Panc1 (cell line): Measurements from ENCODE around the gene PRLHR. TPM values are rescaled to one million over a fixed set of nuclear protein-coding genes. Genes with fewer than 3 reads are reported as not detected.

ENCODE experiments used
- ATAC-seq: fragments of 200-7000 bp; cut with Tn5 transposase; 2 replicates; pipeline ENCODE4 v1.9.1; 2020; ENCODE audit warnings: mild to moderate bottlenecking, moderate library complexity
- BruUV-seq: library from RNA; stranded (reverse); fragments of 400-500 nt; replicated peaks from 2 replicates; lab custom pipeline; 2021; lab: Mats Ljungman, UMichigan
- CTCF ChIA-PET: fragments of 300-600 bp; sonication (Branson Sonifier 250); formaldehyde crosslinking; loops from one replicate; lab custom pipeline; 2022; ENCODE audit warnings: antibody characterized with exemption; lab: Charles Lee
- POLR2A ChIA-PET: fragments of 300-600 bp; sonication (Branson Sonifier 250); formaldehyde crosslinking; loops from one replicate; lab custom pipeline; 2022; ENCODE audit warnings: antibody characterized with exemption; lab: Charles Lee
- DNase-seq: peaks from one replicate; pipeline ENCODE4 v3.0.0-alpha.2; 2010; ENCODE audit warnings: low read depth, low spot score
- H3K27ac ChIP-seq: 2 replicates; pipeline ENCODE4 v1.5.1; 2011; ENCODE audit warnings: mild to moderate bottlenecking, low read length, inconsistent platforms
- H3K27me3 ChIP-seq: fragments of 200-500 bp; sonication (Bioruptor generic); 2 replicates; pipeline ENCODE4 v1.6.0; 2014; ENCODE audit warnings: low read length, inconsistent platforms; ENCODE audit not compliant: control insufficient read depth, insufficient read depth
- H3K36me3 ChIP-seq: fragments of 200-500 bp; sonication (Bioruptor generic); 2 replicates; pipeline ENCODE4 v1.5.1; 2014; ENCODE audit warnings: inconsistent platforms, mild to moderate bottlenecking, low read length, moderate library complexity; ENCODE audit not compliant: control insufficient read depth, insufficient read depth
- H3K4me1 ChIP-seq: 2 replicates; pipeline ENCODE4 v1.5.1; 2011; ENCODE audit warnings: inconsistent platforms, mild to moderate bottlenecking, low read length, moderate library complexity; ENCODE audit not compliant: control insufficient read depth, insufficient read depth
- H3K4me3 ChIP-seq, 2 experiments: 2 replicates each; pipeline ENCODE4 v1.5.1; 2011 to 2012; ENCODE audit warnings: low read depth in 2 of 2, low read length in 2 of 2, mild to moderate bottlenecking in 2 of 2, inconsistent platforms in 1 of 2, moderate library complexity in 1 of 2
- H3K9me3 ChIP-seq: fragments of 200-500 bp; sonication (Bioruptor generic); 2 replicates; pipeline ENCODE4 v1.5.1; 2014; ENCODE audit warnings: low read depth, mild to moderate bottlenecking, inconsistent platforms, low read length, moderate library complexity; ENCODE audit not compliant: control insufficient read depth, insufficient read depth
- CTCF ChIP-seq: fragments of 450-650 bp; IDR thresholded peaks from 2 replicates; pipeline ENCODE4 v1.5.1; 2017; ENCODE audit warnings: mild to moderate bottlenecking
- POLR2AphosphoS5 ChIP-seq: IDR thresholded peaks from 2 replicates; pipeline ENCODE4 v1.6.1; 2012; ENCODE audit warnings: mild to moderate bottlenecking, low read depth, low read length, moderate library complexity
- SIN3A ChIP-seq: IDR thresholded peaks from 2 replicates; pipeline ENCODE4 v1.6.1; 2012; ENCODE audit warnings: low read depth, mild to moderate bottlenecking, low read length, moderate library complexity, borderline replicate concordance; ENCODE audit not compliant: insufficient read depth
- TCF7L2 ChIP-seq: IDR thresholded peaks from 2 replicates; pipeline ENCODE4 v1.6.1; 2011; ENCODE audit warnings: mild to moderate bottlenecking, low read depth, low read length, inconsistent platforms
- in situ Hi-C: cut with HindIII; loops from 2 replicates; pipeline ENCODE4 v1.10.0; 2016; ENCODE audit warnings: low sequenced_read_pairs, low pct_unique_long_range_greater_than_20kb
- intact Hi-C: fragments of 100-400 bp; cut with micrococcal nuclease; formaldehyde crosslinking; loops from one replicate; pipeline ENCODE4 v1.10.0; 2022; ENCODE audit not compliant: unreplicated experiment
- total RNA-seq: library from RNA; stranded (reverse); gene quantifications from one replicate; pipeline ENCODE4 v1.2.1, GENCODE V29; 2021; ENCODE audit not compliant: unreplicated experiment
- TF ChIP-seq, protein P1 (sequence below), 2 experiments: IDR thresholded peaks; 2 replicates each; pipeline ENCODE4 v1.6.1; 2011 to 2012; ENCODE audit warnings: low read depth in 2 of 2, control low read depth in 1 of 2, low read length in 1 of 2, mild to moderate bottlenecking in 1 of 2, moderate library complexity in 1 of 2; ENCODE audit not compliant: insufficient read depth in 1 of 2

Gene PRLHR
- total RNA-seq, 1 experiment from 2014 or later = not detected

GRCh38 chr10:118542205-118542604 lies 53.2 kb downstream of the PRLHR start:
- CTCF ChIA-PET = no interaction called here
- Histone ChIP-seq H3K4me1 (no peaks in the 10 kb centered on the region), H3K36me3 (no peaks in the 10 kb centered on the region), H3K27ac (no peak overlapping the region), H3K27me3 (peaks cover 32% of the 10 kb centered on the region), H3K4me3 (no peak overlapping the region), H3K9me3 (no peaks in the 10 kb centered on the region)
- BruUV-seq = no TSS peak
- intact Hi-C loops = loop anchor here (10.0 kb wide), 1 partner anchor 1047 kb away; no protein-coding TSS in a partner anchor
- DNase-seq (no peak), ATAC-seq (no peak)
- in situ Hi-C loops = no loop called here
- TF ChIP-seq, protein P1, sequence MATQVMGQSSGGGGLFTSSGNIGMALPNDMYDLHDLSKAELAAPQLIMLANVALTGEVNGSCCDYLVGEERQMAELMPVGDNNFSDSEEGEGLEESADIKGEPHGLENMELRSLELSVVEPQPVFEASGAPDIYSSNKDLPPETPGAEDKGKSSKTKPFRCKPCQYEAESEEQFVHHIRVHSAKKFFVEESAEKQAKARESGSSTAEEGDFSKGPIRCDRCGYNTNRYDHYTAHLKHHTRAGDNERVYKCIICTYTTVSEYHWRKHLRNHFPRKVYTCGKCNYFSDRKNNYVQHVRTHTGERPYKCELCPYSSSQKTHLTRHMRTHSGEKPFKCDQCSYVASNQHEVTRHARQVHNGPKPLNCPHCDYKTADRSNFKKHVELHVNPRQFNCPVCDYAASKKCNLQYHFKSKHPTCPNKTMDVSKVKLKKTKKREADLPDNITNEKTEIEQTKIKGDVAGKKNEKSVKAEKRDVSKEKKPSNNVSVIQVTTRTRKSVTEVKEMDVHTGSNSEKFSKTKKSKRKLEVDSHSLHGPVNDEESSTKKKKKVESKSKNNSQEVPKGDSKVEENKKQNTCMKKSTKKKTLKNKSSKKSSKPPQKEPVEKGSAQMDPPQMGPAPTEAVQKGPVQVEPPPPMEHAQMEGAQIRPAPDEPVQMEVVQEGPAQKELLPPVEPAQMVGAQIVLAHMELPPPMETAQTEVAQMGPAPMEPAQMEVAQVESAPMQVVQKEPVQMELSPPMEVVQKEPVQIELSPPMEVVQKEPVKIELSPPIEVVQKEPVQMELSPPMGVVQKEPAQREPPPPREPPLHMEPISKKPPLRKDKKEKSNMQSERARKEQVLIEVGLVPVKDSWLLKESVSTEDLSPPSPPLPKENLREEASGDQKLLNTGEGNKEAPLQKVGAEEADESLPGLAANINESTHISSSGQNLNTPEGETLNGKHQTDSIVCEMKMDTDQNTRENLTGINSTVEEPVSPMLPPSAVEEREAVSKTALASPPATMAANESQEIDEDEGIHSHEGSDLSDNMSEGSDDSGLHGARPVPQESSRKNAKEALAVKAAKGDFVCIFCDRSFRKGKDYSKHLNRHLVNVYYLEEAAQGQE (IDR thresholded peaks at IDR 0.05; ENCODE audit: insufficient read depth in 1 of 2, low read depth in 2 of 2, low read length in 1 of 2) = no peak
- no peak for TF ChIP-seq CTCF
- TF ChIP-seq SIN3A = no peak
- POLR2A ChIA-PET = no interaction called here

DNA sequence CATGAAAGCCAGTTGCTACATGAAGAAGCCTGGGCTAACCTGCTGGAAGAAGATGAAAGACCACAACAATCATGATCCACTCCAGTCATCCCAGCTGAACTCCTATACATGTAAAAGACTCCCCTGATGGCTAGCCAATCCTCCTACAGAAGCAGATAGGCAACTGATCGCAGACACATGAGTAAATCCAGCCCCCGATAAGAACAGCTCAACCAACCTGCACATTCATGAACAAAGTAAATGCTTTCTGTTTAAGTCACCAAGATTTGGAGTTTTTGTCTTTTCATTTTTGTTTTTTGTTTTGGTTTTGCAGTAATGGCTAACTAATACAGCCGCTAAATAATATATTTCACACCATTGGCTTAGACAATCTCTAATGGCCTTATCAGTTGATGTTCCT lies 53.7 kb downstream of the PRLHR start:
- no peak for TF ChIP-seq SIN3A
- no peak for TF ChIP-seq POLR2AphosphoS5
- TF ChIP-seq, protein P1 (IDR thresholded peaks at IDR 0.05; ENCODE audit: insufficient read depth in 1 of 2, low read depth in 2 of 2, low read length in 1 of 2) = no peak
- no peak for TF ChIP-seq TCF7L2
- no peak for TF ChIP-seq CTCF
- no peak for ATAC-seq
- Histone ChIP-seq H3K4me3 (no peak overlapping the region), H3K36me3 (no peaks in the 10 kb centered on the region), H3K27ac (no peak overlapping the region), H3K4me1 (no peaks in the 10 kb centered on the region), H3K9me3 (no peaks in the 10 kb centered on the region), H3K27me3 (peaks cover 35% of the 10 kb centered on the region)
- DNase-seq = no peak
- BruUV-seq = no TSS peak
- intact Hi-C loops (loop anchor here (10.0 kb wide), 1 partner anchor 1047 kb away; no protein-coding TSS in a partner anchor), in situ Hi-C loops (no loop called here)
- ChIA-PET POLR2A (no interaction called here), CTCF (no interaction called here)

Other genes starting within 250 kb of the PRLHR start
- gene CACUL1, start 159.3 kb upstream of the PRLHR start, total RNA-seq = 44.1 TPM